NCI-H2171 treated with DMSO at 0.1 percent for 48 hours (cell line): ENCODE measurements around the gene PDZRN4.
"Not testable (repeated sequence)": the region's sequence is repeated elsewhere in the genome, so short reads cannot be mapped to it uniquely, and the experiment has no call there.

Experiments used
- DNase-seq: peaks from one replicate; lab custom pipeline; 2025; lab: John Stamatoyannopoulos, UW

PDZRN4 gene

DNA sequence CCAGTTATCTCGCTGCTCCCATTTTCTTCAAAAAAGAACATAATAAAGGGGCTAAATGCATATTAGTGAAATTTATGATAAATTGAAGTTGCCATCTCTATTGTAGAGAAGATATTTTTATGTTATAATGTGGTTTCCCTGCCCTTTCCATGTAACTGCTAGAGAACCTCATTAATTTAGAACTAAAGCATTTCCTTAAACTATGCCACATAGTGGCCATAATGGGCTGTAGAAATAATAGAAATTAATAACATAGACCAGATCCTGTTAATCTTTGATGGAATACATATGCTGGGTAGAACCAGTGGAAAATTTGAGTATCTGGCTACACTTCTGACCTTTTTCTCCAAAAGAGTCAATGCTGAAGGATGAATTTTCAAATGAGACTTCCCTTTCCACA, 376.7 kb downstream of the PDZRN4 start:
- no peak for DNase-seq

DNA sequence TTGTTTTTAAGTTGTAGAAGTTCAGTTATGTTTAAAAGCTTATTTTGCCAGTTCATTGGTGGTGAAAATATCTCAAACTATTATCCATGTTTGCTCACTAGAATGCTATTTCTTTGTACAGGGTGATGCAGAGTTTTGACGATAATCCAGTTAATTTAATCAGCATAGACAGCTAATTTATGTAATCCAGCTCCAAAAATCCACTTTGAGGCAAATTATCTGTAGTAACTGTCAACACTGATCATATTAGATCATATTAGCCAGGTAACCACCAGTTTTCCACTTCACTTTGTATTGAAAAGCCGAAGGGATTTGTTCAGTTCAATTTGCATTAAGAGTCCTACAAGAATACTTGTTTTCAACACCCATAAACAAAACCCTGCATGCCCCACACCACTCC, 378.6 kb downstream of the PDZRN4 start:
- DNase-seq, result no peak

DNA sequence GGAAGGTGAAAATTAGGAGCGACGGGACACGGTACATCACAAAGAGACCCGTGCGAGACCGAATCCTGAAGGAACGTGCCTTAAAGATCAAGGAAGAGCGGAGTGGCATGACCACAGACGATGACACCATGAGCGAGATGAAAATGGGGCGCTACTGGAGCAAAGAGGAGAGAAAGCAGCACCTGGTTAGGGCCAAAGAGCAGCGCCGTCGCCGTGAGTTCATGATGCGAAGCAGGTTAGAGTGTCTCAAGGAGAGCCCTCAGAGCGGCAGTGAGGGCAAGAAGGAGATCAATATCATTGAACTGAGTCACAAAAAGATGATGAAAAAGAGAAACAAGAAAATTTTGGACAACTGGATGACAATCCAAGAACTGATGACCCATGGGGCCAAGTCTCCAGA, 385.3 kb downstream of the PDZRN4 start:
- no peak for DNase-seq

DNA sequence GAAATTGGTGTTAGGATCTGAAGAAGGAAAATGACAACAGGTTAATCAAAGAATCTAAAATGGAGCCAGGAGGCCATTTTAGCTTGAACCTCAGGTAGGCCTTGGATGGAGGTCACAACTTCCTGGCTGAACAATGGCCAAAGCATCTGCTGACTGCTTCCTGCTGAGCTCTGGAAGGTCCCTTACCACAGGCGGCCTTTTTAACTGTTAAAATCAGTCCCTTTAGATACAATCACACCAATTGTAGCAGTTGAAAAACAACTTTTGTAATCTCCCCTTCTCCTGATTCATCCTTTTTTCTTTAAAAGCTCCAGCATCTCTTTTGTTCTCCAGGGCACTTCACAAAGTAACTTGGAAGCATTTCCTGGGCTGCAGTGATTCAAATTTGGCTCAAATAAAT, 388.8 kb downstream of the PDZRN4 start:
- DNase-seq, result no peak

DNA sequence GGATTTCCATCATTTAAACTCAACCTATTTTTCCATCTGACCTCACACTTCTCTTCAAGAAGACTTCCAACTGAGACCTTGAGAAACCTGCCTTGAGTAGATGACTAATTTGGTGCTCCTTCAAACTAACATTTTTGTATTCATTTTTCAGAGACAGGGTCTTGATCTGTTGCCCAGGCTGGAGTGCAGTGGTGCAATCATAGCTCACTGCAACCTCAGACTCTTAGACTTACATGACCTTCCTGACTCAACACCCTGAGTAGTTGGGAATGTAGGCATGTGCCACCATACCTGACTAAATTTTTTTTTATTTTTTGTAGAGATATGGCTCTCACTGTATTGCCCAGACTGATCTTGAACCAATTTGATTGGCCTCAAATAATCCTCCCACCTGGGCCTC, 389.9 kb downstream of the PDZRN4 start:
- no peak for DNase-seq

DNA sequence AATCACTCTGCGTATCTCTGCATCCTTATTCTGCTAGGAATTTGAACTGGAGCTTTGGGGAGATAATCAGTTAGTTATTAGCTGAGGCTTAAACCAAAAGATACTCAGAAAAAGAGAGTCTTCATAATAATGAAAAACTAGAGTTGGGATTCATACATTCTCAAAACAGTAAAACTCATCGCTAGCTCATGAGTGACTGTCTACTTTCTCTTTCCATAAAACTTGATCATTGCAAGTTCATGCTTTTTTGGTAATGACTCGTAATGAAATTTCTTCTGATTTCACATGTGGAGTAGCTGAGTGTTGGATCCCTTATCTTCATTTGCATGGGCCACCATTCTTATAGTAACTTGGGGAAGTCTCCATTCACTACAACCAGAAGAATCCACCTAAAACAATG, 397.7 kb downstream of the PDZRN4 start:
- no peak for DNase-seq

DNA sequence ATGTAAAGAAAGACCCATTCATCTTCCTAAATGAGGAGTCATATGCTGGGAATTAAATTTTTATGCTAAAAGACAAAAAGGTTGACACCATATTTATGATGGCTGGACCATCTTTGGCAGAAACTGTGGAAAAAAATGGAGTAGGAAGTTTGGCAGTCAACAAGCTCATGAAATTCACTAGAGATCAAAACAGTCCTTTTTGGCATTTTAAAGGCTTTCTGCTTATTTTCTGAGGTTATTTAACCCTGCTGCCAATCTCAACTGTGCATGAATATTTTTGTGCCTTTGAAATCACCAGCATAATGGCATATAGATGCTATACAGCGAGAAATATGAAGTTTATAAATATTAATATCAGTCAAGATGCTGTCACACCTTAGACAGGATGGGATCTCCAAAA, 399.5 kb downstream of the PDZRN4 start:
- no peak for DNase-seq

DNA sequence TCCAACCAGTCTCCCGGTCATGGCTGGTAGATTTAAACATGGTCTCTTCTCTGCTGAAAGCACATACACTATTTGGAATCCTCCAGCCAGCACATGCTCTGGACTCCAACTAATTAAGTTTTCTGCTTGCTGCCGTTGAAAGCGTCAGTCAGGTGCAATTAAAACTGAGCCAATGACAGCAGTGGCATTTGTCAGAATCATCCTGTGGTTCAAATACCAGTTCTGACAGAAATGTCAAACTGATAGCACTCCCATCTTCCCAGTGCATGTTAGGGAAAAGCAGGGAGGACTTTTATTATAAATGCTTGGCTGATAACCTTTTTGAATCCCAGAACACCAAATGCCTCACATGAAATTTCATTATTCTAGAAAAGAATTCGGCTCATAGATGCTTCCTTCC, 401.8 kb downstream of the PDZRN4 start:
- no peak for DNase-seq

DNA sequence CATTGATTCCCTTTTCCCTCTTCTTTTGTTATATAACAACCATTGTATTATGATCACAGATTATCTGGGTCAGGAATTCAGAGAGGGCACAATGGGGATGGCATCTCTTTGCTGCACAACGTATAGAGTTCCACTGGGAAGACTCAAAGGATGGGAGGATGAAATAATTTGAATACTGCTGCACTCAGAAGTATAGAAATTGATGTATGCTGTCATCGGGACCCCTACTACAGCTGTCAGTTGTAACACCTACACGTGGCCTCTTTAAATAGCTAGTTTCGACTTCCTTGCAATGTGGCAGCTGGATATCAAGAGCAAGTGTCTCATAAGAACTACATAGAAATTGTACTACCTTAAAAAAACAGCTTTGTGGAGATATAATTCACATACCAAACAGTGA, 408.1 kb downstream of the PDZRN4 start:
- DNase-seq, result no peak

DNA sequence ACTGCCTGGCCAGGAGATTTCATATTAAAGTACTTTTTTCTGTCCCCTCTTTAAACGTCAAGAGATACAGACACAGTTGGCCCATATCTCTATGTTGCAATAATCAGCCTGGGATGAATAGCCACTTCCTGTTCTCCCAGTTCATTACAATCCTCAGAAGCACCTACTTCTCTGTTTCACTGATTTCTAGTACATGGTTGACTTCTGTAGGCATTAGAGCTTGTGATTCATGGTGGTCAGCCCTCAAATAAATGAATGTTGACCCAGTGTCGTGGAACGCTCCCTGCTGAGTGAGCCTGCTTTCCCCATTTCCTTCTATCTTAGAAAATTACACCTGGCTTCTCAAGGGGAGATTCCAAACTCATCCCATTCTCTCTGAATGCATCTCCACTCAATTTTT, 416.7 kb downstream of the PDZRN4 start:
- DNase-seq, result no peak

DNA sequence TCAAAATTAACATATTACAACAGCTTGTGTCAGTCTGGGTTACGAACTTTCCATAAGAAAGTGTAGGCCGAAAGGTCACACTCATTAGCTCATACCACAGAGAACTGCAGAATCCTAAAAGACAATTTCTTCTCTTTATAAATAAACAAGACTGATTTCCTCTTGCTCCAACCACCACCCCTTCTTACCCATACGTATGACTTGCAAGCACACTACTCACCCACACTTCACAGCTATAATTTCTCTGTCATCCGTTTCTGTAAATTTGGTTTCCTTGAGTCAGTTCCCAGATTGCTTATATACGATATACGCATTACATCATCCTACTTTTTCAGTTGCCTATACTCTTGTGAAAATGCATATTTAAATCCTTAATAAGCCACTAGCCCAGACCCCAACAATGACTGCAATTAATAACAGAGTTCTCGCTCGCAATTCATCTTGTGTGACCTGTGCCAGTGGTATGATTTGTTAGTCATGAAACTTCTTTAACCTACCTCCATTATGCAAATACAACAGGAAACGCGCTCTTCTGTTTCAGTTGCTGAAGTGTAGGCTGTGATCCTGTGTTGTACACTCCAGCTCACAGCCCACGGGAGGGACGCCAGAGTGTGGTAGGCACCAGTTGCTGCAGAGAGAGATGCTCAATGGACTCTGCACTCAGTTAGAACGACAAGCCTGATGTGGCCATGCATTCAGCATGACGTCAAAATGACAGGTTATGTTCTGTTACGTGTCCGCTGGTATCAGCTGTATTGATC, 417.6 kb downstream of the PDZRN4 start:
- DNase-seq, result no peak

DNA sequence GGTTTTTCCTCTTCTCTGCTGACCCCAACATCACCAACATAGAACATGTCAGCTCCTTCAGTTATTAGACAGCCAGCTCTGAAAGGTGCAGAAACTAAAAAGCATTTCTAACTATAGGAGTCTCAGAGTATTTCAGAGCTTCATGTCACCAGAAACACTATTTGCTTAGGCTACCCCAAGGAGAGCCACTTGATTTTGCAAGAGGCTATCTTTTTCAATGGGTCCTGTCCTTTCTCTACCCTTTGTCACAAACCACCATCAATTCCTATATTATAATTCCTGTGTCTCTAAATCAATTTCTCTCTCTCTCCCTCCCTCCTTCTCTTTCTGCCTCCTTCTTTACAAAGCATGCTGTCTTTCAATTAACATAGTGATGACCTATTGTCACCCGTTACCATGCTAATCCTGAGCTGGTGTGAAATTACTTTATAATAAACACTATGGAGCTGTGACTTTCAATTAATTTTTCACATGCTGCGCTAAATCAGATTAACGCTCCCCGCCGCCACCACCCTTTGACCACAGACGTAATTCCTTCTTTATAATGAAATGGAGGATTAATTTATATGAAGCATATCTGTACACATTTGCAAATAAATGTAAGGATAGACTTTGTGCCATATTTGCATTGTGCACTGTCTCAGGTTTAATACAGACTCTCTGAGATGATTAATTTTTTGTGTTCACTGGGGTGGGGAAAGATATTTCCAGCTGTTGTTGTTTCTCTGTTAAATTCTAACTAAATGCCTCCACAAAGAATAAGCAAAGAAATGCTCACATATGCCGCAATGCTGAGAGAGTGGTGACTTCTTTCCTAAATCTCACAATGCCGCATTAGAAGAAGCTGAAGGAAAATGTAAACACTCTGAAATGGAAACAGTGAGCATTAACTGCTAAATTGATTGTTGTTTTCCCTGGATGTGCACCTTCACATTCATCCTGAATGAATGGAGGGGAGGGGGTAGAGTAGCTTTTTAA, 418.6 kb downstream of the PDZRN4 start:
- no peak for DNase-seq

DNA sequence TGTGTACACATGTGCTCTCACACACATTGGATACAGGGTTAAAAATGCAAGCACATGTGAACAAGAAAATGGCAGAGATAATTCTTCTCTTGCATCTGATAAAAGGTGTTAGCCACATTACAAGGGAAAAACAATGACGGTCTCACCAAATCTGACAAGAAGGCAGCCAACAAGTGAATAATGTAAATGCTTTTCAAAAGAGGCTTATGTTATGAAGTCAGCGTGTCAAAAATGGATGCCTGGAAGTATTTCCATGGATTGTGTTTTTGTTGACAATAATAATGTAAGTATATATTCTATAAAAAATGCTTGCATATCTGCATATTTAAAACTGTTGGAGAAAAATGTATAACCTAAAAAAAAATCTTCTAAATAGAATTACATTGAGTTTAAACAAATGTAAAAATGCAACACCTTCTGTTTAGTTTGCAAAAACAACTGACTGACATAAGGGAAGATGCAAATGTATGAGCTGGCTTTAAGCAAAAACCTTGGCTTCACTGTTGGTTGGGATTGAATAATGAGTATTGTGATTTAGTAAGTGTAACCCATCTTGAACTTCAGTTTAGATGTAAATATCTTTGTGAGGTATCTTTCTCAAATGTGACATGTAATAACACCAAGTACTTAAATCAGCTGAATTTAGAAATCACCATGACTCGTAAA, 424.9 kb downstream of the PDZRN4 start:
- no peak for DNase-seq

DNA sequence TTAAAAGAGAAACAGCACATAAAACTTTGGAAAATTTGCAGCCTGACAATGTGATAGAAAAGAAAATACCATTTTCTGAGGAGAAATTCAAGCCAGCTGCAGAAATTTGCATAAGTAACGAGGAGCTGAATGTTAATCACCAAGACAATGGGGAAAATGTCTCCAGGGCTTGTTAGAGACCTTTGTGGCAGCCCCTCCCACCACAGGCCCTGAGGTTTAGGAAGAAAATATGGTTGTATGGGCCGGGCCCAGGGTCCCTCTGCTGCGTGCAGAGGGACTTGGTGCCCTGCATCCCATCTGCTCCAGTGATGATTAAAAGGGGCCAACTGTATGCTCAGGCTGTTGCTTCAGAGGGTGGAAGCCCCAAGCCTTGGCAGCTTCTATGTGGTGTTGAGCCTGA, 427.1 kb downstream of the PDZRN4 start:
- not testable (repeated sequence) for DNase-seq

DNA sequence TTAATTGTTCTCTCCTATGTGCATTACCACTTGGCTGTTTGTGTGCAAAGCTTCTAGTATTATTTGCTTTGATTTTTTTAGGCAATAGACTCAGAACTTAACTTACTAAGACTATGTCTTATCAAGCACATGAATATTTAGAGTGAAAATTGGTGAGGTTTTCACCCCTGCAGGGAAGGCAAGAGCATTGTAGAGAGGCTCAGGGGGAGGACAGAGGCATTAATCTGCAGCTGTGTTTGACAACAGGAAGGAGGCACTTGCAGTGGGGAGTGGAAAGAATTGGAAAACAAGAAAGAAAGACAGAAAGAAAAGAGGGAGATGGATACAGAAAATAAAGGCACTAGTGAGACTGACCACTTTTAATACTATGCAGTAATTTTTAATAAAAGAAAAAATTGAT, 431.6 kb downstream of the PDZRN4 start:
- DNase-seq, result no peak

DNA sequence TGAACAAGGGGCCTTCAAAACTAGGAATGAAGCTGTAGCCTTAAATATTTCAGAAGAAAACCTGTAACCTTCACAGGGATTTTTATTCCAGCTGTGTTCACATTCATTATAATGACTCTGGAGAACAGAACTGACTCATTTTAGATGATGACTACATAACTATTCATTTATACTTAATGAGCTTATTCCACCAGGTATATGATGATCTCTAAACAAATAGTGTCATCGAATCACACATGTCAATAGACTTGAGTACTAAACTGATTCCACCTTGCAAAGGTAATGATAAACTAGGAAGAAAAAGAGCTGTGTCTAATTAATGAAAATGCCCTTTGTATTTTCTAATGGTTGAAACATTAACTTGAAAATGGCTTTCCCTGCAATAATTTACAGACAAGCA, 433.2 kb downstream of the PDZRN4 start:
- no peak for DNase-seq
